Activated CD8-positive, alpha-beta memory T cell treated with anti-CD3 and anti-CD28 coated beads for 48 hours (primary cell): ENCODE data around the gene MSI2.
"Not testable (repeated sequence)": the region's sequence is repeated elsewhere in the genome, so short reads cannot be mapped to it uniquely, and the experiment has no call there.

ENCODE experiments used
- DNase-seq, 3 experiments: peaks; one replicate each; pipeline ENCODE4 v3.0.0-alpha.2; 2020; ENCODE audit warnings: low read depth in 2 of 3, low spot score in 2 of 3

The MSI2 gene

GRCh38 chr17:57288773-57289121 is 32.4 kb downstream of the MSI2 start:
- DNase-seq = no peak

GRCh38 chr17:57289130-57289529 is 32.8 kb downstream of the MSI2 start:
- no peak for DNase-seq

- DNase-seq = no peak
Observed at GRCh38 chr17:57289613-57290012, 33.3 kb downstream of the MSI2 start.

GRCh38 chr17:57290981-57291380 is 34.7 kb downstream of the MSI2 start:
- DNase-seq = no peak

- no peak for DNase-seq
Observed at GRCh38 chr17:57292091-57292490, 35.8 kb downstream of the MSI2 start.

GRCh38 chr17:57293077-57293476 is 36.8 kb downstream of the MSI2 start:
- DNase-seq = no peak

GRCh38 chr17:57294101-57294500 is 37.8 kb downstream of the MSI2 start:
- no peak for DNase-seq

GRCh38 chr17:57294629-57295501 is 38.5 kb downstream of the MSI2 start:
- no peak for DNase-seq

- DNase-seq = no peak
Observed at GRCh38 chr17:57295526-57296023, 39.3 kb downstream of the MSI2 start.

- no peak for DNase-seq
Observed at GRCh38 chr17:57296231-57296630, 39.9 kb downstream of the MSI2 start.

GRCh38 chr17:57299176-57299575 is 42.9 kb downstream of the MSI2 start:
- DNase-seq = no peak

GRCh38 chr17:57300592-57300991 is 44.3 kb downstream of the MSI2 start:
- not testable (repeated sequence) for DNase-seq

GRCh38 chr17:57302690-57303465 is 46.6 kb downstream of the MSI2 start:
- no peak for DNase-seq

GRCh38 chr17:57305144-57305728 is 48.9 kb downstream of the MSI2 start:
- no peak for DNase-seq

GRCh38 chr17:57305908-57306504 is 49.7 kb downstream of the MSI2 start:
- no peak for DNase-seq

- DNase-seq = no peak
Observed at GRCh38 chr17:57308543-57309186, 52.3 kb downstream of the MSI2 start.

GRCh38 chr17:57309479-57309878 is 53.2 kb downstream of the MSI2 start:
- DNase-seq = no peak

- no peak for DNase-seq
Observed at GRCh38 chr17:57311281-57312216, 55.2 kb downstream of the MSI2 start.

- no peak for DNase-seq
Observed at GRCh38 chr17:57312242-57312641, 55.9 kb downstream of the MSI2 start.
